ENCODE results near the gene LY86. TPM values are rescaled to one million over a fixed set of nuclear protein-coding genes. Genes with fewer than 3 reads are reported as not detected.
A peak's percentile ranks its signal among the peaks of the same experiment; 100 is the strongest.

The LY86 gene
- total and polyA plus RNA-seq, 12 donors = 0.23 to 7.6 (median 0.91) TPM

- ATAC-seq = no peak
- Histone ChIP-seq H3K9me3 (peaks cover 0 to 9% (median 0%) of the 10 kb centered on the region in 11 donors), H3K4me3 (no peak overlapping the region), H3K27ac (no peak overlapping the region), H3K27me3 (no peaks in the 10 kb centered on the region), H3K36me3 (no peaks in the 10 kb centered on the region), H3K4me1 (peaks cover 0 to 3% (median 0%) of the 10 kb centered on the region in 9 donors)
- 96 to 98% methylated on average over 8 of the region's 8 CpGs for WGBS, 2 donors
- no peak for DNase-seq
- intact Hi-C loops (cut with DNase I) = no loop called here
- TF ChIP-seq, protein P1, sequence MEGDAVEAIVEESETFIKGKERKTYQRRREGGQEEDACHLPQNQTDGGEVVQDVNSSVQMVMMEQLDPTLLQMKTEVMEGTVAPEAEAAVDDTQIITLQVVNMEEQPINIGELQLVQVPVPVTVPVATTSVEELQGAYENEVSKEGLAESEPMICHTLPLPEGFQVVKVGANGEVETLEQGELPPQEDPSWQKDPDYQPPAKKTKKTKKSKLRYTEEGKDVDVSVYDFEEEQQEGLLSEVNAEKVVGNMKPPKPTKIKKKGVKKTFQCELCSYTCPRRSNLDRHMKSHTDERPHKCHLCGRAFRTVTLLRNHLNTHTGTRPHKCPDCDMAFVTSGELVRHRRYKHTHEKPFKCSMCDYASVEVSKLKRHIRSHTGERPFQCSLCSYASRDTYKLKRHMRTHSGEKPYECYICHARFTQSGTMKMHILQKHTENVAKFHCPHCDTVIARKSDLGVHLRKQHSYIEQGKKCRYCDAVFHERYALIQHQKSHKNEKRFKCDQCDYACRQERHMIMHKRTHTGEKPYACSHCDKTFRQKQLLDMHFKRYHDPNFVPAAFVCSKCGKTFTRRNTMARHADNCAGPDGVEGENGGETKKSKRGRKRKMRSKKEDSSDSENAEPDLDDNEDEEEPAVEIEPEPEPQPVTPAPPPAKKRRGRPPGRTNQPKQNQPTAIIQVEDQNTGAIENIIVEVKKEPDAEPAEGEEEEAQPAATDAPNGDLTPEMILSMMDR (IDR thresholded peaks at IDR 0.05) = no peak
Observed at GRCh38 chr6:6643398-6643797, 54.9 kb downstream of the LY86 start.

GRCh38 chr6:6645261-6645917 lies 56.9 kb downstream of the LY86 start:
- intact Hi-C loops (cut with DNase I) = no loop called here
- H3K4me1 ChIP-seq = peaks cover 0 to 6% (median 0%) of the 10 kb centered on the region in 9 donors
- DNase-seq (no peak), ATAC-seq (no peak)
- TF ChIP-seq, protein P1 (IDR thresholded peaks at IDR 0.05) = no peak
- H3K27ac ChIP-seq = no peak overlapping the region
- no peaks in the 10 kb centered on the region for H3K27me3 ChIP-seq
- H3K36me3 ChIP-seq = no peaks in the 10 kb centered on the region
- H3K4me3 ChIP-seq = no peak overlapping the region
- WGBS, 2 donors = 86 to 89% methylated on average over 3 of the region's 3 CpGs
- peaks cover 0 to 9% (median 0%) of the 10 kb centered on the region in 11 donors for H3K9me3 ChIP-seq

GRCh38 chr6:6646384-6646783 lies 57.9 kb downstream of the LY86 start:
- no peaks in the 10 kb centered on the region for H3K36me3 ChIP-seq
- no peak for DNase-seq
- no peaks in the 10 kb centered on the region for H3K27me3 ChIP-seq
- WGBS, 2 donors = 96% methylated on average over 2 of the region's 2 CpGs
- peaks cover 0 to 10% (median 0%) of the 10 kb centered on the region in 9 donors for H3K4me1 ChIP-seq
- intact Hi-C loops (cut with DNase I) = no loop called here
- peaks cover 0 to 9% (median 0%) of the 10 kb centered on the region in 11 donors for H3K9me3 ChIP-seq
- no peak for ATAC-seq
- TF ChIP-seq, protein P1 (IDR thresholded peaks at IDR 0.05) = no peak
- H3K27ac ChIP-seq = no peak overlapping the region
- H3K4me3 ChIP-seq = no peak overlapping the region

GRCh38 chr6:6646859-6647258 lies 58.3 kb downstream of the LY86 start:
- Histone ChIP-seq H3K4me3 (no peak overlapping the region), H3K27ac (no peak overlapping the region), H3K36me3 (no peaks in the 10 kb centered on the region), H3K4me1 (peaks cover 0 to 15% (median 2%) of the 10 kb centered on the region in 9 donors), H3K27me3 (no peaks in the 10 kb centered on the region), H3K9me3 (peaks cover 0 to 9% (median 0%) of the 10 kb centered on the region in 11 donors)
- WGBS, 2 donors = 67 to 72% methylated on average over 2 of the region's 2 CpGs
- ATAC-seq = no peak
- no peak for DNase-seq
- TF ChIP-seq, protein P1 (IDR thresholded peaks at IDR 0.05) = peak in 1 of 9 donors; percentile 15
- intact Hi-C loops (cut with DNase I) = no loop called here
